GM12878 (cell line): ENCODE measurements around the gene SLC39A6. TPM values are rescaled to one million over a fixed set of nuclear protein-coding genes. Genes with fewer than 3 reads are reported as not detected.
A peak's percentile ranks its signal among the peaks of the same experiment; 100 is the strongest.

Source experiments
- CEBPZ ChIP-seq: fragments of 150-350 bp; IDR thresholded peaks from 2 replicates; pipeline ENCODE4 v1.6.1; 2016; ENCODE audit warnings: low read depth, low read length
- E4F1 ChIP-seq: fragments of 450-650 bp; IDR thresholded peaks from 2 replicates; pipeline ENCODE4 v1.6.1; 2018; ENCODE audit warnings: borderline replicate concordance, mild to moderate bottlenecking; ENCODE audit not compliant: partially characterized antibody
- FOXM1 ChIP-seq: IDR thresholded peaks from 2 replicates; pipeline ENCODE4 v1.6.1; 2012; ENCODE audit warnings: low read depth, mild to moderate bottlenecking, inconsistent platforms, low read length, moderate library complexity
- MEF2B ChIP-seq: fragments of 450-650 bp; IDR thresholded peaks from 2 replicates; pipeline ENCODE4 v1.6.1; 2018; ENCODE audit warnings: mild to moderate bottlenecking, moderate library complexity; ENCODE audit not compliant: partially characterized antibody, poor library complexity, severe bottlenecking
- MLLT1 ChIP-seq: fragments of 450-650 bp; IDR thresholded peaks from 2 replicates; pipeline ENCODE4 v1.6.1; 2016; ENCODE audit warnings: mild to moderate bottlenecking
- RELB ChIP-seq: fragments of 450-650 bp; IDR thresholded peaks from 2 replicates; pipeline ENCODE4 v1.6.1; 2017; ENCODE audit warnings: low read depth, mild to moderate bottlenecking, moderate library complexity
- REST ChIP-seq: IDR thresholded peaks from 2 replicates; pipeline ENCODE4 v1.6.1; 2012; ENCODE audit warnings: mild to moderate bottlenecking, low read depth, low read length
- SPI1 ChIP-seq: IDR thresholded peaks from 2 replicates; pipeline ENCODE4 v1.6.1; 2011; ENCODE audit warnings: low read depth, mild to moderate bottlenecking, low read length, moderate library complexity, borderline replicate concordance; ENCODE audit not compliant: insufficient read depth
- ZBTB33 ChIP-seq: fragments of 450-650 bp; IDR thresholded peaks from 2 replicates; pipeline ENCODE4 v1.6.1; 2017; ENCODE audit warnings: mild to moderate bottlenecking
- ZSCAN29 ChIP-seq: fragments of 450-650 bp; IDR thresholded peaks from 2 replicates; pipeline ENCODE4 v1.6.1; 2017; ENCODE audit warnings: mild to moderate bottlenecking, moderate library complexity
- polyA plus RNA-seq, 11 experiments: library from polyadenylated mRNA; depleted of rRNA in 4 of 11; unstranded in 6 of 11; stranded (reverse) in 5 of 11; fragments of >200 nt; fragmentation: Nextera tagmentation in 4 of 11; fragmentation: Illumina TruSeq in 1 of 11; extraction: Ambion mirVana in 4 of 11; extraction: Trizol in 1 of 11; gene quantifications; 1 replicate in 1 of 11; 2 replicates in 10 of 11; pipeline versions ENCODE4 v1.2.1 to v1.2.3, GENCODE V29; 2011 to 2016; ENCODE audit warnings: inconsistent platforms in 2 of 11, missing spikeins in 2 of 11, low read depth in 1 of 11
- total RNA-seq, 4 experiments: library from RNA; depleted of rRNA in 3 of 4; stranded (reverse); fragments of >200 nt in 3 of 4; fragmentation: Illumina TruSeq in 1 of 4; extraction: Trizol in 1 of 4; gene quantifications; 2 replicates each; pipeline versions ENCODE4 v1.2.1 to v1.2.3, GENCODE V29; 2013 to 2021

The SLC39A6 gene
- total and polyA plus RNA-seq, 10 of the 15 experiments (the other 5 are each of a cell fraction or from before 2014, with no cell fraction given), result 12.4 to 65.9 (median 41.3) TPM

- peak; percentile 64 for TF ChIP-seq MLLT1
- TF ChIP-seq ZSCAN29, result no peak
- TF ChIP-seq ZBTB33, result peak; percentile 41; the same call in 1 of the 2 replicates
- TF ChIP-seq MEF2B, result no peak
- no peak for TF ChIP-seq REST
- no peak for TF ChIP-seq RELB
- peak; percentile 58; the same call in 1 of the 2 replicates for TF ChIP-seq SPI1
- no peak for TF ChIP-seq CEBPZ
- TF ChIP-seq FOXM1, result no peak
- no peak for TF ChIP-seq E4F1
Observed at GRCh38 chr18:36130883-36131653, 1.9 kb upstream of the SLC39A6 start (continued).
